Islet precursor cell (in vitro differentiated cells): ENCODE data around the gene UNC45B.
"Not testable (repeated sequence)": the region's sequence is repeated elsewhere in the genome, so short reads cannot be mapped to it uniquely, and the experiment has no call there.

Experiments
- DNase-seq: peaks from one replicate; pipeline ENCODE4 v3.0.0-alpha.2; 2018

Gene UNC45B, protein sequence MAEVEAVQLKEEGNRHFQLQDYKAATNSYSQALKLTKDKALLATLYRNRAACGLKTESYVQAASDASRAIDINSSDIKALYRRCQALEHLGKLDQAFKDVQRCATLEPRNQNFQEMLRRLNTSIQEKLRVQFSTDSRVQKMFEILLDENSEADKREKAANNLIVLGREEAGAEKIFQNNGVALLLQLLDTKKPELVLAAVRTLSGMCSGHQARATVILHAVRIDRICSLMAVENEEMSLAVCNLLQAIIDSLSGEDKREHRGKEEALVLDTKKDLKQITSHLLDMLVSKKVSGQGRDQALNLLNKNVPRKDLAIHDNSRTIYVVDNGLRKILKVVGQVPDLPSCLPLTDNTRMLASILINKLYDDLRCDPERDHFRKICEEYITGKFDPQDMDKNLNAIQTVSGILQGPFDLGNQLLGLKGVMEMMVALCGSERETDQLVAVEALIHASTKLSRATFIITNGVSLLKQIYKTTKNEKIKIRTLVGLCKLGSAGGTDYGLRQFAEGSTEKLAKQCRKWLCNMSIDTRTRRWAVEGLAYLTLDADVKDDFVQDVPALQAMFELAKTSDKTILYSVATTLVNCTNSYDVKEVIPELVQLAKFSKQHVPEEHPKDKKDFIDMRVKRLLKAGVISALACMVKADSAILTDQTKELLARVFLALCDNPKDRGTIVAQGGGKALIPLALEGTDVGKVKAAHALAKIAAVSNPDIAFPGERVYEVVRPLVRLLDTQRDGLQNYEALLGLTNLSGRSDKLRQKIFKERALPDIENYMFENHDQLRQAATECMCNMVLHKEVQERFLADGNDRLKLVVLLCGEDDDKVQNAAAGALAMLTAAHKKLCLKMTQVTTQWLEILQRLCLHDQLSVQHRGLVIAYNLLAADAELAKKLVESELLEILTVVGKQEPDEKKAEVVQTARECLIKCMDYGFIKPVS

DNA sequence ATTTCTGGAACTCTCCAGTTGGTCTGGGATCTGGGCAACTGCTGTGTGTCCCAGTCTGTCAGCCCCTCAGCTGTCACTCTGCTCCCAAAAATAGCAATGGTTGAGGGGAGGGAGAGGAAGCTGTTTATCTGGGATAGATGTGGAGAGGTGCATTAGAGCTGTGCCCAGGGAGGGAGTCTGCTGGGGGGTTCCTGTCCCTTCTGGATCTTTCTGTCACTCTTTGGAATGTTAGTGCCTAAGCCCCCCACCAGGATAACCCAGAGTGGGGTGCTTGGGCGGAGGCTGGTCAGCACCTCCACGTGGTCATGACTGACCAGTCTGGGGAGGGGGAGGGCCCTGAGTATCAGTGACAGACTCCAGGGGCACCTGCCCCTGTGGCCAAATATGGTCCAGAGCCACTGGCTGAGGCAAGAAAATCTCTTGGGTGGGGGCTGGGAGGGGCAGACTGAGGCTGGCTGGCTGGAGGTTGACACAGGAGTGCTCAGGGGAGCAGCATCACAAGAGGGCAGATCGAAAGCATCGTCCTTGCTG is at the start of gene UNC45B:
Gene UNC45B, plus strand, starts transcription at position 443 of the 531 bp plus-strand sequence. CDS start 447 bp downstream, outside the sequence.
- DNase-seq: no peak

DNA sequence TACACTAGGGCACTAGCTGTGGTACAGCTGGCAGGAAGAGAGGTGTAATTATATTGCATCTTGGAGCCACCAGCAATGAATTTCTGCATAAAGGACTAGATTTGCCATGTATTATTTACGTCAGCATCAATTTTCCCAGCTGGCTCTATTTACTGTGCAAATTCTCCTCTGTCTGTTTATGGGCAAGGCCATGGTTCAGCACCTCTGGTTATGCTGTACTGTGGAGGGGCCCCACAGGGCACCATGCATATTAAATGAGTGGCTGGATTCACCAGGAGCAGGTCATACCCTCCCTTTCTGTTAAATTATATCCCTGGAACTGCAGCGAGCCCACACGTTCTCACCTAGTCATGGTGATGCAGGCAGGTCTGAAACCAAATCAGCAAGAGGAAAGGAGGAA is 47.7 kb upstream of the UNC45B start:
- no peak for DNase-seq

DNA sequence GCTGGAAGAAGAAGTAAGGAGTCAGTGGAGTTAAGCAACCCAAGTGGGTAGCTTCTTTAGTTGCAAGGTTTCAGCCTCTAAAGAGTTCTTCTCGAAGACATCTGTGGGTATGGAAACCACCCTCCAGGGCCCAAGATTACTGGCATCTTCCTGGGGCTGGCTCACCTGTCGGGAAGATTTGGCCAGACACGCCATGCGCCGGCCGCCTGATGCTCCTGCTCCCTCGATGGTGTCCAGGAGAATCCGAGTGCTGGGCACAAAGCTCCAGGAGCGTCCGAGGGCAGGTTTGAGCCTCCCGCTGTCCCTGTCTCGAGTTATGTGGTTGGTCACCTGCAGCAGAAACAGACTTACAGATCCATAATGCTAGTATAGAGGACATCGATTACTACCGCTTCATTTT is 46.6 kb upstream of the UNC45B start:
- DNase-seq: no peak

DNA sequence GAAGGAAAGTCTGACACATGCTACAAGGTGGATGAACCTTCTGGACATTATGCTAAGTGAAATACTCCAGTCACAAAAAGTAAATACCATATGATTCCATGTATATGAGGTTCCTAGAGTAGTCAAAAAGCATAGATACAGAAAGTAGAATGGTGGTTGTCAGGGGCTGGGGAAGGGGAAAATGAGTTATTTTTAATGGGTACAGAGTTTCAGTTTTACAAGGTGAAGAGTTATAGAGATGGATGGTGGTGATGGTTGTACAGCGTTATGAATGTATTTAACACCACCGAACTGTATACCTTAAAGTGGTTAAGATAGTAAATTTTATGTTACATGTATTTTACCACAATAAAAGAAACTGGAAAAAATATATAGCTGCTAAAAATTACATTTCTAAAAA is 45.9 kb upstream of the UNC45B start:
- DNase-seq: no peak

DNA sequence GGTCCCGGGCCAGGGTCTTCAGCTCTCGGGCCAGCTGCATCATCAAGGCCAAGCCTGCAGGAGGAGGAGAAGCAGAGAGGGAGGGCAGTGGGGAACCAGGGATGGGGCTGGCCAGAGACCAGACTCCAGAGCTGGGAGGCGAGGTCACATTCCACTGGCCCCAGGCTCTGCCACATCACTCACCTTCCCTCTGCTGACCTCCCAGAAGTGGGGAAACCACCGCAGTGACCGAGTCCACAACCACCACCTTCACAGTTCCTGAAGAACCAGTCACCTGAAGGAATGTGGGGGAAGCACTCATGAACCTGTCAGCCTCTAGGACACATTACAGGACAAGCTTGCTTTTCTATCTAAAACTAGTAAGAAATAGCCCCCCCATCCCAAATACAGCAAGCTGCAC is 44.3 kb upstream of the UNC45B start:
- DNase-seq: peak; percentile 92

DNA sequence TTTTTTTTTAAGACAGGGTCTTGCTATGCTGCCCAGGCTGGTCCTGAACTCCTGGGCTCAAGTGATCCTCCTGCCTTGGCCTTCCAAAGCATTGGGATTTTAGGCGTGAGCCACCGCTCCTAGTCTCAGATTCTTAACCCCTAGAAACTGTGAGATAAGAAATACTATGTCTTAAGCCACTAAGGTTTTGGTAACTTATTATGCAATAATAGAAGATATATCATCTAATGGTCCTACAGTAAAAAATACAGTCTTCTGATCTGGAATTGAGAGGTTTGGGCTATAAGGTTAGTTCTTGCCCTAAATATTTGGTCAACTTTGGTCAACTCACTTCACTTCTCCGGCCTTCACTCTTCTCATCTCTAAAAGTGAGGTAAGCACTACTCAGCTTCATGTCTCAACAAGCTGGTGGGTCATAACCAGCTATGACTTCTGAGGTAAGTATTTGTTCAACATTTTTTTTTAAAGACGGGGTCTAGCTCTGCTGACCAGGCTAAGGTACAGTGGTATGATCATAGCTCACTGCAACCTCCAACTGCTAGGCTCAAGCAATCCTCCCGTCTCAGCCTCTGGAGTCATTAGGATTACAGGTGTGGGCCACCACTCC is 42.7 kb upstream of the UNC45B start:
- no peak for DNase-seq

DNA sequence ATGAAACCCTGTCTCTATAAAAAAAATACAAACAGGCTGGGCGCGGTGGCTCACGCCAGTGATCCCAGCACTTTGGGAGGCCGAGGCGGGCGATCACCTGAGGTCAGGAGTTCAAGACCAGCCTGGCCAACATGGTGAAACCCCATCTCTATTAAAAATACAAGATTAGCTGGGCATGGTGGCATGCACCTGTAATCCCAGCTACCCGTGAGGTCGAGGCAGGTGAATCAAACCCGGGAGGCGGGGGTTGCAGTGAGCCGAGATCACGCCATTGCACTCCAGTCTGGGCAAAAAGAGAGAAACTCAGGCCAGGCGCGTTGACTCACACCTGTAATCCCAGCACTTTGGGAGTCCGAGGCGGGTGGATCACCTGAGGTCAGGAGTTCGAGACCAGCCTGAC is 36.8 kb upstream of the UNC45B start:
- DNase-seq: not testable (repeated sequence)

DNA sequence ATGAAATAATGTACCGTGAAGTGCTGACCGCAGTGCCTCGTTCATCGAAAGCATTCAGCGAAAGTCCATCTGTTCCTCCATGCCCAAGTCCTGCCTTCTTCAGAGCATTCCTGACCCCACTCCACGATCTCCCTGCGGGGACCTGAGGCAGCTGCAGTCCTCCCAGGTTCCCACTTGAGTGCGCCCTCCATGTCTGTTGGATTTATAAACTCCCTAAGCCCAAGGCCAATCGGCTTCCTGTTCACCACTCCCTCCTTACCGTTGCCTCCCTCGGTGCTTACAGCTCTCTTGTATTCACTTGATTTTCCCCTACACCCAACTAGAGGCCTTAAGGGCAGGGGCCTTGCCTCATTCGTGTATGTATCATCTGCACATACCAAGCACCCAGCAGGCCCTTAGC is 30.8 kb upstream of the UNC45B start:
- DNase-seq: no peak

DNA sequence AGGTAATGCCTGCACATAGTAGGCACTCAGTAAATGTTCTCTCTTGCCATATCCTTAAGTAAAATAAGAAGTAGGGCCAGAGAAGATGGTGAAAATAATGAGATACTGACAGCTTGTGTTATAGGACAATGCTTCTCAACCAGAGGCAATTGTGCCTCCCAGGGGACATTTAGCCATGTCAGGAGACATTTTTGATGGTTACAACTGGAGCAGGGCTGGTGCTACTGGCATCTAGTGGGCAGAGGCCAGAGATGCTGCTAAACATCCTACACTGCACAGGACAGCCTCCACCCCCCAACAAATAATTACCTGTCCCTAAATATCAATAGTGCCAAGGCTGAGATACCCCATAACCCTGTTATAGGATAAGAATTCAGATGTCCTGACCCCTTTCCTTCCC is 29.6 kb upstream of the UNC45B start:
- DNase-seq: no peak

DNA sequence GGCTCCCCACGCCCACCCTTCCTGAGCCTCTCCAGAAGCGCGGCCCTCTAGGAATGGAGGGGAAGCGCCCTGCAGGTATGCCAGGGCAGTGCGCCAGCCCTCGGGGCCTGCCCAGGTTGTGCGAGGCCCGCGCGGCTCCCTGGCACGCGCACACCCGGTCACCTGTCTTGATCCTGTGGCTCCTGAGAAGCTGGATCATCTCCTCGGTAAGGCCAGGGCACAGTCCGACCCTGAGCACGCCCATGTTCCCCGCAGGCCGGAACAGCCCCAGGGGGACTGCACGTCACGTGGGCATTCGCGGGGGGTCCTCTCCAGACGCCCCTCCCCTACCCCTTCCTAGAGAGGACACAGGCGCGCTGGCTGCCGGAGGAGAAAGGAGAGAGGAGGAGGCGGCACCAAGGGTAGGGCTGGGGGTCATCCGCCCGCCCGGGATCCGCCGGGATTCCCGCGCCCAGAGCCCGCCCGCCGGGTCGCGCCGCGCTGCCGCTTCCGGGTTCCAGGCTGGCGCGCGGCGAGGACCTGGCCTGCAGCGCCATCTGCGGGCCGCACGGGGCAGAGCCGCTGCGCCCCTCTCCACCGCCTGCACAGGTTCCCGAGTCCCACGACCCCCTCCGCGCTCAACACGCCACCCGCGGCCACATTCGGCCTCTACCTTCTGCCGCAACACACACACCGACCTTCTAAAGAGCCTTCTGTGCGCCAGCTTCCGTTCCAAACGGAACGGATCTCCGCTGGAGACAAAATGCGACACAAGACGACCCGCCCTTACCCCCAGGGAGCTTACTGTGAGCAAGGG is 28.0 kb upstream of the UNC45B start, which contains the start of gene RAD51D:
Gene RAD51D, minus strand, starts transcription at position 491 of the 796 bp plus-strand sequence. Its CDS starts 247 bp downstream, at position 244.
- DNase-seq: peak; percentile 95

DNA sequence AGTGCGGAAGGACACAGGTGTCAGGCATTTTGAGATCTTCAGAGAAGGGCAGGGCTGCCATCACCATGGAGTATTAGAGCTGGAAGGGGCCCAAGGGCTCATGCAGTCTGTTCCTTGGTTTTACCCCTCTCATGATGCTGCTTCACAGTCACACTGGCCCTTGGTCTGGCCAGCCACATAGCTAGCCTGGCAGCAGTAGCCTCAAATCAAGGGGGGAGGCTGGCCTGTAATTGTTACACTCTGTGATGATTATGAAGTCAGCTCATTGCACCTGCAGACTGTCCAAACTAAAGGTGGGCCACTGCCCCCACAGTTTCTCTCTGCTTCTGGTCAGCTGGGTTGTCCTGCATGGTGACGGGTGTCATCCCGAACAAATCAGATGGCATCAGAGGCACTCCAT is 26.3 kb upstream of the UNC45B start, which contains the start of gene FNDC8:
Gene FNDC8, plus strand, starts transcription at position 301 of the 400 bp plus-strand sequence. Its CDS starts 79 bp downstream, at position 380.
- no peak for DNase-seq

DNA sequence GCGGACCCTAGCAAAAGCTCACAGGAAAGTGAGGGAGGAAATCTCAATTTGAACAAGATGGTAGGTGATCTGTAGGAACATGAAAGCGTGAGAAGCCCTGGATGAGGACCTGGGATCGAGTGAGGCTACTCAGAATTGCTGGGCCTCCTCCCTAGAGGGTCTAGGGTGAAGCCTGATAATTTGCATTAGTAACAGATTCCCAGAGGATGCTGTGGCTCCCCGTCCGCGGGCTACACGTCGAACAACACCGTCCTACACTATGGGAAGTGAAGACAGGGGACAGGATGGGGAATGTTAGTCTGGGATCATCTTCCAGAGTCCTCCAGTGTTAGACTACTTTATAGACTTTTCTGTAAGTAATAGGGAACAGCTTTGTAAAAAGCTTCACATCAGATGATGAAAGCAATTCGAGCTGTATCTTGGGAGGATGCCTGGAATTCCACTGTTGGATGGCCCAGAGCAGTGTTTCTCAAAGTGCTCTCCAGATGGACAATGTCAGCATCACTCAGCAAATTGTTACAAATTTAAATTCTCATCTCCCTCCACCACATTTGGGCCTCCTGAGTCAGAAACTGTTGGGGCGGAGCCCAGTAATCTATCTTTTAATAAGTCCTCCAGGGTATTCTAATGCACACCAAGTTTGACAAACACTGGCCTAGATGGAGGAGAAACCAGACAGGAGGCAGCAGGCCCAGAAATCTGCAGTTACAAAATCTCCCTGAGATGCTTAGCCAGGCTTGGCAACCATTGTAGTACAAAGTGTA is 19.7 kb upstream of the UNC45B start:
- DNase-seq: no peak

DNA sequence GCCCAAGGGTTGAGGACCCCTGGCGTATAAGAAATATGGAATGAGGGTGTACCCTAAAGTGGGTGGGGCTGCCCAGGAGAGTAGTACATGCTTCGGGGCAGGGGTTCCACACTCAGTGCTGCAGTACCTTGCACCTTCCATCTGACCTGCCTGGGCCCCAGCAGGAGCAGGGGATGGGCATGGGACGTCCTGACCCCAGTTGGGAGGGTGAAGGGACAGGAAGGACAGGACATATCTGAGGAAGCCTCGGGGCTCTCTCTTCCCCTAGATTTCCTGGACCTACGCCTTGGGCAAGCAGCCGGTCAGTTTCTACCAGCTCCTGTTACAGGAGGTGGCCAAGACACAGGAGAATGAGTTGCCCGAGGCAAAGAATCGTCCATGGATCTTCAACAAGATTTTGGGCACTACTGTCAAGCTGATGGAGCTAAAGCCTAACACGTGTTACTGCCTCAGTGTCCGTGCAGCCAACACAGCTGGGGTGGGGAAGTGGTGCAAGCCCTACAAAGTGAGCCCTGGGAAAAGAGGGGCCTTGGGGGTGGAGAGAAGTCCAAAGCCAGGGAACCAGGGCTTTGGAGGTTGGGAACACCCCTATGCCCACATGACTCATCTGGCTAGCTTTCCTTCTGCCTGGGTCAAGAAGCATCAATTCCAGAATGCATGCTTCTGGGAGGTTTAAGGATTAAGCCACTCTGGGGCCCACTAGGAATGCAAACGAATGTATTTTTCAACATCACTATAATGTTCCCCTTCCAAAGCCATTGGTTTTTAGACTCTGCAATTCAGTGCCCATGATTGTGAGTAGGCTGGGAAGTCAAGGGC is 18.3 kb upstream of the UNC45B start:
- no peak for DNase-seq

DNA sequence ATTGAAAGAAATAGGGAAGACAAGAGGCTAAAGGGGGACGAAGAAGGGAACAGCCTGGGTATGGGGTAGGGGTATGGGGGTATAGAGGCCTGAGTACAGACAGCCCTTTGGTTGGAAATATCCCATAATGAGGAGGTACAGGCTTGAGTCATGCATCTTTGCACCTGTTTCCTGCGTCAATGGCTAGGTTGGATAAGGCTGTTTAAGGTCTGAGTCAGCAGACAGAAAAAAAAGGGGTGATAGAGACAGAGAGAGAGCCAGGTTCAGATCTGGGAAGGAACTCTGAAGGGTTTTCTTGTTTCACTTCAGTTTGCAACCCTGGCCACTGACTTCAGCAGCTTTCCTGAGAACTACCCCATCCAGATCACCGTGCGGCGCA is 17.7 kb upstream of the UNC45B start:
- no peak for DNase-seq

DNA sequence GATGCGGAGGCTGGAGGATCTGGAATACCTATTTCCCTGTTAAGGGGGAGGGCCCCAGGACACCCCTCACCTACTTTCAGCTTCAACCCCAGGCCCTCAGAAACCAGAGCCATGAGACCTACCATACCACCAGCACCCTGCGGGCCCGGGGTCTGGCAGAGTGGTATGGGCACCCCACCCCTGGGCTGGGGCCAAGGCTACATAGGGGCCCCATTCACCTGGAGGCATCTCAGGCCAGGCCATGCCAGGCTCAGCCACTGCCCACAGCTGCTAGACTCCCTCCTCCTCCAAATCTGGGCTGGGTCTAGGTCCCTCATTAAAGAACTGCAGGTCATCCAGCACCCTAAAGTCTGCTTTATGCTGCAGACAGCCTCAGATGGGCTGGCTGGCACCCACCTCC is 17.2 kb upstream of the UNC45B start:
- DNase-seq: no peak

DNA sequence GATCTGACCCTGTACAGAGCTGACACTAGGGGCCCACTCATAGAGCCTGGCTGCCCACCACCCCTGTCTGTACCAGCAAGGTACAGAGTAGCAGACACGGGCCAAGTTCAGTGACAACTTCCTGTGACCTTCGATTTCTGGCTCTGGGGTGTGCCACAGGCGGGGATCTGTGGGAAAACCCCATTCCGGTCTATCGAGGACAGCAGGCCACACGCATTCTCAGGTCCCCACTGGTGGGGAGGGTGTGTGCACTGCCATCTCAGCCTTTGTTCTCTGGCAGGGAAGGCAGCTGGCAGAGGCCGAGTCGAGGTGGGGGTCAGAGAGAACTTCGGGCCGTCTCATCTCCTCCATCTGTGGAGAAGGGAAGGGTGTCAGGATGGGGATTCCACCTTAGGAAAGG is 15.5 kb upstream of the UNC45B start:
- no peak for DNase-seq

DNA sequence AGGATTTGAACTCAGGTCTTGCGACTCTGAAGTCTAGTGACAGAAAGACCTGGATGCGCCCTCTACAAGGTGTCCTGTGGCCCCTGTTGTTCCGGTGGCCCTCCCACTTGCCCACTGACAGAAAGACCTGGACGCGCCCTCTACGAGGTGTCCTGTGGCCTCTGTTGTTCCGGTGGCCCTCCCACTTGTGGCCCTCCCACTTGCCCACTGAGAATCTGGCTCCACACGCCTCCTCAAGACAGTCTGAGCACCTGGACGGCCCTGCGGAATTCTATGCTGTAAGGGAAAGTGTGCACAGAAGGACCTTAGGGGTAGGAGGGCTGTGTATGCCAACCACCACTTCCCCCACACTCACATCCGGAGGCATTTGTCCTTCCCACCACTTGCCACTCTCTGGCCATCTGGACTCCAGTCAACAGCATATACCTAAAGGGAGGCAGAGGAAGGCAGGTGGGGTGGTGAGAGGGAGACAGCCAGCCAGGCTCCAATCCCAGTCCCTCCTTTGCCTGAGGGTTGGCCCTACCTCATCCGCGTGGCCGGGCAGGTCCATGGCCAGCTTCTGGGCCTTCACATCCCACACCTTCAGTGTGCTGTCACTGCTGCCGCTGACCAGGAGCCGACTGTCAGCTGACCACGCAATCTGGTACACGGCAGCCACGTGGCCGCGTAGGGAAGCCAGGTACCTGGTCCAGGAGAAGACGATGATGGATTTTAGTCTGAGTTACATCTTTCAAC is 14.6 kb upstream of the UNC45B start:
- DNase-seq: no peak

DNA sequence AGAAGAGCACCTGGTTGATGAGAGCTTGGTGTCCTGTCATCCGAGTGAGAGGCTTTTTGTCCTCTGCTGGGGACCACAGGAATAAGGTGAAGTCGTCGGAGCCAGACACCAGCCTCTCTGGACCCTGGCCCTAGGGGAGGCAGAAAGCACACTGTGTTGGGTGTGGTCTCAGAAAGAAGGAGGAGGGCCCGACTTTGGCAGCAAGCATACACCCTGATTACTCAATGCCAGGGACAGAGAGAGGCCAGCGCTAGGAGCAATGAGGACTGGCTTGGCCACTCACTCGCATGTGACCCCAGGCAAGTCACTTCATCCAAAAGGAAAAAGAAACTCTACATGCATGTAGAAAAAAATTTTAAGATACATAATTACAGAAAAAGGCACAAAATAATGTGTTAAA is 12.3 kb upstream of the UNC45B start:
- no peak for DNase-seq

DNA sequence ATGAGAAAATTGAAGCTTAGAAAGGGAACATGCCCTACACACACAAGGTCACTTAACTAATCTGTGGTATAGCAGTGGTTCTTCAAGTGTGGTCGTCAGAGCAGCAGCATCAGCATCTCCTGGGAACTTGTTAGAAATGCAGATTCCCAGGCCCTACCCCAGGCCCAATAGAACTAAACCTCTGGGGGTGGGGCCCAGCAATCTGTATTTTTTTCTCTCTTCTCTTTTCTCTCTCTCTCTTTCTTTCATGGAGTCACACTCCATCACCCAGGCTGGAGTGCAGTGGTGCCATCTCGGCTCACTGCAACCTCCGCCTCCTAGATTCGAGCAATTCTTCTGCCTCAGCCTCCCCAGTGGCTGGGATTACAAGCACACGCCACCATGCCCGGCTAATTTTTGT is 9.4 kb upstream of the UNC45B start:
- DNase-seq: no peak
